ENCODE data around the gene HK1.

The HK1 gene

GRCh38 chr10:69382382-69383117 is 104.3 kb downstream of the HK1 start:
- DNase-seq, result no peak

GRCh38 chr10:69383558-69383957 is 105.3 kb downstream of the HK1 start:
- no peak for DNase-seq

- DNase-seq, result no peak
These were observed 106.0 kb downstream of the HK1 start for GRCh38 chr10:69384320-69384719.

DNA sequence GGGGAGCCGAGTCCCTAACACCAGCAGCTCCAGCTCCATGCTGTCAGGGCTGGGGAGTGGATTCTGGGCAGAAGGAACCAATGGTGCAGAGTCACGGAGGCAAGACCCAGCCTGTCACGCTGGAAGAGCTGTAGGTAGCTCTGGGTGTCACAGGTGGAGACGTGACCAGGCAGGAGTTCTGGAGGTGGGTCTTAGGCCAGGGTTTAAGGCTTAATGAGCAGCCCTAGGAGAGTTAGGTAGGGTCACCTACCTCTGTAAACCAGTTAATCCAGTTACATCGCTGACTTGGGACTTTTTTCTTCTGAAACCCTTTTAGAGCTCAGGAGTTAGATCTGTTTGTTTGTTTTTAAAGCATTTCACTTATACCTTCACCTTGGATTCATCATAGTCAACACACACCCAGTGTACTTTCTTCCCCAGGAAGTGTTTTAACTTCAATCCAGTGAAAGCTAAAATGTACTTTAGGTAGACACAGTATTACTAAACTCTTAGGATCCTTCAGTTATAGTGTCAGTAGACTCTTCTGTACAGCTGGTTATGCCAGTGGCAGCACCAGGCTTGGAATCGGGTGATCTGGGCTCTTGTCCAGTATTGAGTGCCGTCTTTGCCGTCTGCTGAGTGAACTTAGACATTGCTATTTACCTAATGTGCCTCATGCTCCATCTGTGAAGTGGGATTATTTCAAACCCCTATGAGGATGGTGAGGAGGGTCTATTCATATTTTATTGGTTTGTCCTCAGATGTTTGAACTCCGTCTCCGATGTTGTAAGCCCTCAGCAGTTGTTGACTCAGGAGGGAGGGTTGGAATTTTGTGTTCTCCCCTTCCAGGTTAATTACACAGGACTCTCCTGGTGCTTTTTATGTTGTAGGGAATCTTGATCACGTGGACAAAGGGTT is 107.4 kb downstream of the HK1 start:
- DNase-seq, result no peak

DNA sequence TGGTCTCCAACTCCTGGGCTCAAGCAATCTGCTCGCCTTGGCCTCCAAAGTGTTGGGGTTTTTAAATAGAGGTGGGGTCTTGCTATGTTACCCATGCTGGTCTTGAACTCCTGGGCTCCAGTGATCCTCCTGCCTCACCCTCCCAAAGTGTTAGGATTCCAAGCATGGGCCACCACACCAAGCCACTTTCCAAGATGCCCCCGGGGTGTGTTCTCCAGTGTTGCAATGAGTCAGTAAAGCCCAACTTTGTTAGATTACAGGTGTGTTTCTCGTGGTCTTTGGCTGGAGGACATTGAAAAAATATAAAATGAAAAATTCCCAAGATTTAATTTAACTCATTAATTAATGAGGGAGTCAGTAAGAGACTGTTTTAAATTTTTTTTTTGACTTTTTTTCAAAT is 109.2 kb downstream of the HK1 start:
- DNase-seq, result no peak

DNA sequence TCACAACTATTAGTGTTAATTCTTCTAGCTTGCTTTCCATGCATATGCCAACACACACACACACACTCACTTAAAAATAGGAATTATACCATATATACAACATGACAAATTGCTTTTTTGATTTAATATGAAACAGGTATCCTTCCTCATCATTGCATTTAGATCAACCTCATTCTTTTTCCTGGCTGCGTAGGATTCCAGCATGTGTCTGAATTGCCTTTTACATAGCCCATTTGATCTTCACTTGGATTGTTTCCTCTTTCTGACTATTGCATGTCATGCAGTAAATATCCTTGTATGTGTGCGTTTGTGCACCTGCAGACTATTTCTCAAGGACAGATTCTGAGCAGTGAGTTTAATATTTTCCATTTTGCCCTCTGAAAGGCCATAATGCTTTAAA is 110.2 kb downstream of the HK1 start:
- no peak for DNase-seq

- DNase-seq, result no peak
These were observed 111.7 kb downstream of the HK1 start for GRCh38 chr10:69389827-69390490.

DNA sequence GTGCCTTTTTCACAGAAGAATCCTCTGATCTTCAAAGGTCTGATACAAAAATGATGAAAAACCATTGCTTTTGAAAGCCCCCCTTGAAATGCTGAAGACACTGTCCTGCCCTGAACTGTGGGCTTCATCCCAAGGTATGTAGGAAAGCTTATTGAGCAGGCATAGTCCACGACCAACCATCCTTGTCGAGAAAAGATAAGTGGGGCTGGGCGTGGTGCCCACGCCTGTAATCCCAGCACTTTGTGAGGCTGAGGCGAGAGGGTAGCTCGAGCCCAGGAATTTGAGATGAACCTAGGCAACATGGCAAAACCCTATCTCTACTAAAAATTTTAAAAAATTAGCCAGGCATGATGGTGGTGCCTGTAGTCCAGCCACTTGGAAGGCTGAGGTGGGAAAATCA is 112.9 kb downstream of the HK1 start:
- DNase-seq, result no peak

DNA sequence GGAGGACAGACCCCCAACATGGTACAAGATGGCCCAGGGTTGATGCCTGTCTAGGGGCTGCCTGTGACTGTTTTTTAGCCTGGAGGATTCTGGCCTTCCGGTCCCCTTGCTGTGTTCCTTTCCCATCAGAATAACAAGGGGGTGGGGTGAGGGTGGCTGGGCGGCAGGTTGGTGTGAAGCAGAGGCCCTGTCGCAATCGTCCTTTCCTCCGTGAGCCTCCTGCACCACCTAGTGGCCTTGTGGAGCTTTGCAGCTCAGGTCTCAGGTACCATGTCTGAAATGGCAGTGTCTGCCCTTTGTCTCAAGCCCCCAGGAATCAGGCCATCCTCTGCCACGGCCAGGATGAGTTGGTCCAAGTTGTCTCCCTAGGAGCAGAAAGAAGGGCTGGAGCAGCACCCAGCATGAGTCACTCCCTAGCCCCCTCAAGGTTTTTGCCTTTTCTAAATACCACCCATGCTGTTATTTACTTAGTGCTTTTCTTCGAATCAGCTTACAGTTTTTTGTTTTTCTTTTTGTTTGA is 114.2 kb downstream of the HK1 start:
- DNase-seq, result peak; percentile 88

DNA sequence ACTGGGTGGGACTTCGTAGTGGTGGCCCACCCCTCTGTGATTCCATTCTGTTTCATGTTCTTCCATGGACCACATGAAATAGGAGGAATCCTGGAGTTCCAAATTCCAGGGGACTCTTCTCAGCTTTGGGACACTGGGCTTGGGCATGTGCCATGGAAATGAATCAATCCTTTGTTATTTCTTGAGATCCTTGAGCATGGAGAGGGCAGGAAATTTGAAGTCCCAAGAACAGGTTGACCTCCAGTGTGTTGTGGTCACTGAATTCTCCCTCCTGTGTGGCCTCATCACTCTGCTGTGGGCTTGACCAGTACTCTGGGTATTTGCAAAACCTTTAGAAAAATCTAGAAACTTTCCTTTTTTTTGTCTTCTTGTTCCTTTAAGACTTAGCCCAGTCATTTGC is 115.7 kb downstream of the HK1 start:
- DNase-seq, result no peak

DNA sequence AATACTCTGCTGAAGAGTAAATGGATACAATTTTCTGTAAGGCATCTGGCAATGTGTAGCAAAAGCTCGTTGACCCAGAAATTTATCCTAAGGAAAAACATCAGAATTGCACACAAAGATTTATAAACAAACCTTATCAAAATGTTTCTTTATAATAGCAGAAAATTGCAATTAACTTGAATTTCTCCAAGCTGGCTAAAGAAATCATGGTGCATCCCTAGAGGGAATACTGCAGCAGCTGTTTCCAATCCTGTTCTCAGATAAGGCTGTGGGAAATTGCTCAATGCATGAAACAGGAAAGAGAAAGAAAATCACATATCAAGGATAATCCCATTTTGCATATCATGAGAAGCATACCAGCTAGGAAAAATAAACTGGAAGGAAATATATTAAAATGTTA is 119.7 kb downstream of the HK1 start:
- no peak for DNase-seq

DNA sequence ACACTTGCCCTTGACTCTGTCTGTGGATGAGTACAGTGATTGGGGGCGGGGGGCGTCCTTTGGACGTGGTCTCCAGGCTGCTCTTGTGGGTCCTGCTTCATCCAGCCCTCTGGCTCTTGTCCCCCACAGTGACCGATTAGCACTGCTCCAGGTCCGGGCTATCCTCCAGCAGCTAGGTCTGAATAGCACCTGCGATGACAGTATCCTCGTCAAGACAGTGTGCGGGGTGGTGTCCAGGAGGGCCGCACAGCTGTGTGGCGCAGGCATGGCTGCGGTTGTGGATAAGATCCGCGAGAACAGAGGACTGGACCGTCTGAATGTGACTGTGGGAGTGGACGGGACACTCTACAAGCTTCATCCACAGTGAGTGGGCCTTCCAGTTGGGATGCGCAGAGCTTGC is 120.2 kb downstream of the HK1 start:
- DNase-seq, result no peak

DNA sequence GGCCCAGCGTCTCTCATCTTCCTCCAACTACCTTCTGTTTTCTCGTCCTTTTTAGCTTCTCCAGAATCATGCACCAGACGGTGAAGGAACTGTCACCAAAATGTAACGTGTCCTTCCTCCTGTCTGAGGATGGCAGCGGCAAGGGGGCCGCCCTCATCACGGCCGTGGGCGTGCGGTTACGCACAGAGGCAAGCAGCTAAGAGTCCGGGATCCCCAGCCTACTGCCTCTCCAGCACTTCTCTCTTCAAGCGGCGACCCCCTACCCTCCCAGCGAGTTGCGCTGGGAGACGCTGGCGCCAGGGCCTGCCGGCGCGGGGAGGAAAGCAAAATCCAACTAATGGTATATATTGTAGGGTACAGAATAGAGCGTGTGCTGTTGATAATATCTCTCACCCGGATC is 122.6 kb downstream of the HK1 start:
- DNase-seq, result no peak

GRCh38 chr10:69401416-69401815 is 123.1 kb downstream of the HK1 start:
- no peak for DNase-seq

GRCh38 chr10:69402386-69402785 is 124.1 kb downstream of the HK1 start:
- no peak for DNase-seq

- no peak for DNase-seq
These were observed 124.8 kb downstream of the HK1 start for GRCh38 chr10:69403066-69403465.

GRCh38 chr10:69403519-69403918 is 125.2 kb downstream of the HK1 start:
- DNase-seq, result no peak

DNA sequence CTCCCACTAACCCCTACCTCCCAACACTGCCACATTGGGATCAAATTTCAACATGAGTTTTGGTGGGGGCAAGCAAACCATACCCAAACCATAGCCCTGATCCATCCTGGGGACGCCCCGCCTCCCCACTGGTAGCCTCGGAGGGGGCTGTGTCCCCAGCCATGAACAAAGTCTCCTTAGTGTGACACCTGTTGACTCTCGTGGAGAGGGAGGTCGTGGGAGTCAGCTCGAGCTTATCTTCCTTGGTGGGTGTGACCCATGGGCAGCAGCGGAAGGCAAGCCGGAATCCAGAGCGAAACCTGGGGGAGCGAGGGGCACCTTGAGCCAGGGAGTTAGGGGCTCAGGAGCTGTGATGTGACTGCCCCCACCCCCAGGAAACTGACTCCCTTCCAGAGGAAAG is 126.5 kb downstream of the HK1 start:
- DNase-seq, result no peak

- no peak for DNase-seq
These were observed 126.9 kb downstream of the HK1 start for GRCh38 chr10:69405221-69405620.

- no peak for DNase-seq
These were observed 128.1 kb downstream of the HK1 start for GRCh38 chr10:69406302-69406811.

GRCh38 chr10:69406816-69407580 is 128.7 kb downstream of the HK1 start:
- no peak for DNase-seq

- peak; percentile 41 for DNase-seq
These were observed 129.5 kb downstream of the HK1 start for GRCh38 chr10:69407621-69408301.

All from activated CD4-positive, alpha-beta T cell treated with anti-CD3 and anti-CD28 coated beads, Interleukin-10, Interleukin-2, amounts not matched to agents 100 ng/mL and 50 ng/mL, durations not matched to agents 16 hours and 8 hours (primary cell).